Transverse colon (tissue), 4 donors: Measurements from ENCODE around the gene PGM2.

Experiments
- EP300 ChIP-seq: sonication (generic); formaldehyde crosslinking; IDR thresholded peaks from one replicate; pipeline ENCODE4 v1.6.1; 2017; ENCODE audit warnings: antibody characterized with exemption, low read depth
- POLR2A ChIP-seq: fragments of 450-650 bp; IDR thresholded peaks from one replicate; pipeline ENCODE4 v1.6.1; 2016; ENCODE audit warnings: antibody characterized with exemption, mild to moderate bottlenecking, moderate library complexity
- POLR2AphosphoS5 ChIP-seq, 3 donors: sonication (generic); formaldehyde crosslinking; IDR thresholded peaks; one replicate each; pipeline ENCODE4 v1.6.1; 2016; ENCODE audit warnings: antibody characterized with exemption in 3 of 3
- TF ChIP-seq, protein P1 (sequence below), 5 experiments: fragments of 200-600 bp in 3 of 5; fragments of 450-650 bp in 2 of 5; sonication (generic) in 3 of 5; IDR thresholded peaks; 1 replicate in 2 of 5; 2 replicates in 3 of 5; pipeline ENCODE4 v1.5.1; 2016 to 2017; ENCODE audit warnings: antibody characterized with exemption in 5 of 5, inconsistent platforms in 3 of 5, mild to moderate bottlenecking in 2 of 5, moderate library complexity in 1 of 5

DNA sequence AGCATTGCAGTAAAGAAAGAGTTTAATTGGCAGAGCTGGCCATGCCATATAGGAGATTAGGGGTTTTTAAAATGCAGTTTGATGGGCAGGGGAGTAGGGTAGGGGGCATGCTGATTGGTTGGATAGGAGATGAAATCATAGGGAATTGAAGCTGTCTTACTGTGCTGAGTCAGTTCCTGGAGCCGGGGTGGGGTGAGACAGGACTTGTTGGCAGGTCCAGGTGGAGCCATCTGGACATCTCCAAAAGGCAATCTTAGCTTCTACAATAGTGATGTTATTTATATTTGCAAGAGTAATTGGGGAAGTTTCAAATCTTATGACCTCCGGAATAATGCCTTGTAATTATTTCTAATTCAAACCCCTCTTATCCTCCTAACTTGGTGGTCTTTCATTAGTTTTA is 32.4 kb upstream of the PGM2 start:
- TF ChIP-seq, protein P1, sequence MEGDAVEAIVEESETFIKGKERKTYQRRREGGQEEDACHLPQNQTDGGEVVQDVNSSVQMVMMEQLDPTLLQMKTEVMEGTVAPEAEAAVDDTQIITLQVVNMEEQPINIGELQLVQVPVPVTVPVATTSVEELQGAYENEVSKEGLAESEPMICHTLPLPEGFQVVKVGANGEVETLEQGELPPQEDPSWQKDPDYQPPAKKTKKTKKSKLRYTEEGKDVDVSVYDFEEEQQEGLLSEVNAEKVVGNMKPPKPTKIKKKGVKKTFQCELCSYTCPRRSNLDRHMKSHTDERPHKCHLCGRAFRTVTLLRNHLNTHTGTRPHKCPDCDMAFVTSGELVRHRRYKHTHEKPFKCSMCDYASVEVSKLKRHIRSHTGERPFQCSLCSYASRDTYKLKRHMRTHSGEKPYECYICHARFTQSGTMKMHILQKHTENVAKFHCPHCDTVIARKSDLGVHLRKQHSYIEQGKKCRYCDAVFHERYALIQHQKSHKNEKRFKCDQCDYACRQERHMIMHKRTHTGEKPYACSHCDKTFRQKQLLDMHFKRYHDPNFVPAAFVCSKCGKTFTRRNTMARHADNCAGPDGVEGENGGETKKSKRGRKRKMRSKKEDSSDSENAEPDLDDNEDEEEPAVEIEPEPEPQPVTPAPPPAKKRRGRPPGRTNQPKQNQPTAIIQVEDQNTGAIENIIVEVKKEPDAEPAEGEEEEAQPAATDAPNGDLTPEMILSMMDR (IDR thresholded peaks at IDR 0.05), result no peak
- TF ChIP-seq POLR2A, result no peak
- TF ChIP-seq POLR2AphosphoS5 (IDR thresholded peaks at IDR 0.05), result no peak
- TF ChIP-seq EP300, result no peak
